Duodenal mucosa (tissue), 2 donors: ENCODE data around the gene UGDH.
"Not testable (repeated sequence)": the region's sequence is repeated elsewhere in the genome, so short reads cannot be mapped to it uniquely, and the experiment has no call there.

Experiments used
- H3K27ac ChIP-seq: one replicate; pipeline ENCODE4 v1.7.0; 2013; ENCODE audit warnings: low read depth, low read length
- H3K27me3 ChIP-seq, 2 donors: one replicate each; pipeline ENCODE4 v1.7.0; 2013; ENCODE audit warnings: low read length in 2 of 2, control low read depth in 1 of 2; ENCODE audit not compliant: insufficient read depth in 2 of 2, control insufficient read depth in 1 of 2
- H3K36me3 ChIP-seq, 2 donors: one replicate each; pipeline ENCODE4 v1.7.0; 2013; ENCODE audit warnings: low read length in 2 of 2, control low read depth in 1 of 2; ENCODE audit not compliant: insufficient read depth in 2 of 2, control insufficient read depth in 1 of 2
- H3K4me1 ChIP-seq, 2 donors: one replicate each; pipeline ENCODE4 v1.7.0; 2013; ENCODE audit warnings: low read length in 2 of 2, control low read depth in 1 of 2; ENCODE audit not compliant: insufficient read depth in 2 of 2, control insufficient read depth in 1 of 2
- H3K4me3 ChIP-seq, 2 donors: one replicate each; pipeline ENCODE4 v1.7.0; 2013; ENCODE audit warnings: low read length in 2 of 2, low read depth in 1 of 2
- H3K9ac ChIP-seq, 2 donors: one replicate each; pipeline ENCODE4 v1.7.0; 2013; ENCODE audit warnings: low read length in 2 of 2, low read depth in 1 of 2
- H3K9me3 ChIP-seq, 2 donors: one replicate each; pipeline ENCODE4 v1.7.0; 2013; ENCODE audit warnings: low read length in 2 of 2, control low read depth in 1 of 2; ENCODE audit not compliant: control insufficient read depth in 1 of 2

Gene UGDH

GRCh38 chr4:39472396-39472795, 54.8 kb downstream of the UGDH start:
- Histone ChIP-seq H3K4me3 (no peak overlapping the region), H3K9ac (no peak overlapping the region), H3K9me3 (no peaks in the 10 kb centered on the region), H3K4me1 (peaks cover 3 to 5% of the 10 kb centered on the region in 2 donors), H3K27me3 (no peaks in the 10 kb centered on the region), H3K36me3 (peaks cover 0 to 19% of the 10 kb centered on the region in 2 donors), H3K27ac (no peak overlapping the region)

GRCh38 chr4:39470402-39470801, 56.8 kb downstream of the UGDH start:
- no peaks in the 10 kb centered on the region for H3K27me3 ChIP-seq
- peaks cover 0 to 19% of the 10 kb centered on the region in 2 donors for H3K36me3 ChIP-seq
- H3K4me3 ChIP-seq, result no peak overlapping the region

GRCh38 chr4:39469429-39470077, 57.7 kb downstream of the UGDH start:
- H3K36me3 ChIP-seq, result peaks cover 7 to 26% of the 10 kb centered on the region in 2 donors
- H3K4me1 ChIP-seq, result peaks cover 3 to 5% of the 10 kb centered on the region in 2 donors
- no peaks in the 10 kb centered on the region for H3K9me3 ChIP-seq
- no peak overlapping the region for H3K4me3 ChIP-seq
- no peak overlapping the region for H3K27ac ChIP-seq
- peak overlapping the region in 1 of 2 donors; percentile 54 for H3K9ac ChIP-seq
- no peaks in the 10 kb centered on the region for H3K27me3 ChIP-seq

More at GRCh38 chr4:39470402-39470801, 56.8 kb downstream of the UGDH start:
- Histone ChIP-seq H3K4me1 (peaks cover 3 to 5% of the 10 kb centered on the region in 2 donors), H3K9ac (no peak overlapping the region), H3K27ac (no peak overlapping the region), H3K9me3 (no peaks in the 10 kb centered on the region)

- H3K4me3 ChIP-seq, result no peak overlapping the region
- peaks cover 3 to 5% of the 10 kb centered on the region in 2 donors for H3K4me1 ChIP-seq
- H3K27ac ChIP-seq, result no peak overlapping the region
- H3K36me3 ChIP-seq, result peaks cover 7 to 40% of the 10 kb centered on the region in 2 donors
- no peak overlapping the region for H3K9ac ChIP-seq
- no peaks in the 10 kb centered on the region for H3K9me3 ChIP-seq
- H3K27me3 ChIP-seq, result no peaks in the 10 kb centered on the region
These were observed 59.8 kb downstream of the UGDH start for GRCh38 chr4:39467464-39467863.

- no peak overlapping the region for H3K9ac ChIP-seq
These were observed 60.5 kb downstream of the UGDH start for GRCh38 chr4:39466747-39467146.

GRCh38 chr4:39464886-39465501, 62.2 kb downstream of the UGDH start:
- Histone ChIP-seq H3K27ac (no peak overlapping the region), H3K36me3 (peaks cover 7 to 31% of the 10 kb centered on the region in 2 donors), H3K4me3 (no peak overlapping the region), H3K9me3 (no peaks in the 10 kb centered on the region), H3K4me1 (peaks cover 3 to 5% of the 10 kb centered on the region in 2 donors), H3K9ac (no peak overlapping the region), H3K27me3 (no peaks in the 10 kb centered on the region)

More at GRCh38 chr4:39466747-39467146, 60.5 kb downstream of the UGDH start:
- Histone ChIP-seq H3K9me3 (no peaks in the 10 kb centered on the region), H3K27me3 (no peaks in the 10 kb centered on the region), H3K27ac (no peak overlapping the region), H3K36me3 (peaks cover 7 to 34% of the 10 kb centered on the region in 2 donors), H3K4me3 (no peak overlapping the region), H3K4me1 (peaks cover 3 to 5% of the 10 kb centered on the region in 2 donors)

- Histone ChIP-seq H3K9me3 (no peaks in the 10 kb centered on the region), H3K9ac (peak within 1 kb of the TSS; percentile 91 to 99), H3K4me3 (peak within 1 kb of the TSS; percentile 79 to 85), H3K36me3 (peaks cover 30 to 48% of the 10 kb centered on the region in 2 donors), H3K27ac (peak within 1 kb of the TSS; percentile 96), H3K27me3 (no peaks in the 10 kb centered on the region), H3K4me1 (peaks cover 19 to 23% of the 10 kb centered on the region in 2 donors)
These were observed 68.5 kb downstream of the UGDH start, which contains the start of the genes LIAS and RPL9 for GRCh38 chr4:39458505-39459300. Gene LIAS (plus strand): TSS chr4:39459056. CDS start chr4:39459118, 62 bp downstream. Gene RPL9 (minus strand): TSS chr4:39458922. CDS start chr4:39458439, 483 bp downstream.

- H3K9me3 ChIP-seq, H3K27me3 ChIP-seq: not testable (repeated sequence)
- Histone ChIP-seq H3K9ac (peak overlapping the region; percentile 91 to 99), H3K27ac (peak overlapping the region; percentile 96), H3K36me3 (peaks cover 36 to 48% of the 10 kb centered on the region in 2 donors), H3K4me3 (peak overlapping the region; percentile 79 to 85), H3K4me1 (peaks cover 22 to 23% of the 10 kb centered on the region in 2 donors)
These were observed 69.1 kb downstream of the UGDH start for GRCh38 chr4:39458161-39458504.

- Histone ChIP-seq H3K27me3 (no peaks in the 10 kb centered on the region), H3K4me1 (peaks cover 22 to 23% of the 10 kb centered on the region in 2 donors), H3K4me3 (peak overlapping the region; percentile 79 to 85), H3K9me3 (no peaks in the 10 kb centered on the region), H3K36me3 (peaks cover 45 to 53% of the 10 kb centered on the region in 2 donors), H3K9ac (peak overlapping the region; percentile 91 to 99), H3K27ac (no peak overlapping the region)
These were observed 70.1 kb downstream of the UGDH start for GRCh38 chr4:39456946-39457763.
